ENCODE results near the gene CYLC2.

Gene CYLC2

GRCh38 chr9:102995033-102995432 lies at the start of gene CYLC2:
CYLC2 (plus strand) TSS chr9:102995333; CDS start chr9:102995381, 48 bp downstream.
- H3K9me3 ChIP-seq = no peaks in the 10 kb centered on the region
- in situ Hi-C loops (cut with MboI; ENCODE audit: low sequenced_read_pairs) = no loop called here
- H3K27me3 ChIP-seq (ENCODE audit: low read depth) = no peaks in the 10 kb centered on the region
- H3K4me3 ChIP-seq = no peak within 1 kb of the TSS
- no peaks in the 10 kb centered on the region for H3K36me3 ChIP-seq (replicated peaks)
- H3K4me1 ChIP-seq = peaks cover 7% of the 10 kb centered on the region
- DNase-seq (ENCODE audit: low spot score in 2 of 2) = no peak

- DNase-seq (ENCODE audit: low spot score in 2 of 2) = no peak
- H3K36me3 ChIP-seq (replicated peaks) = no peaks in the 10 kb centered on the region
- no peak overlapping the region for H3K4me3 ChIP-seq
- no peaks in the 10 kb centered on the region; the same call in 1 of the 2 replicates for H3K9me3 ChIP-seq
- H3K4me1 ChIP-seq = no peaks in the 10 kb centered on the region
- in situ Hi-C loops (cut with MboI; ENCODE audit: low sequenced_read_pairs) = no loop called here
- H3K27me3 ChIP-seq (ENCODE audit: low read depth) = no peaks in the 10 kb centered on the region
These were observed 44.8 kb upstream of the CYLC2 start for GRCh38 chr9:102950346-102950745.

DNA sequence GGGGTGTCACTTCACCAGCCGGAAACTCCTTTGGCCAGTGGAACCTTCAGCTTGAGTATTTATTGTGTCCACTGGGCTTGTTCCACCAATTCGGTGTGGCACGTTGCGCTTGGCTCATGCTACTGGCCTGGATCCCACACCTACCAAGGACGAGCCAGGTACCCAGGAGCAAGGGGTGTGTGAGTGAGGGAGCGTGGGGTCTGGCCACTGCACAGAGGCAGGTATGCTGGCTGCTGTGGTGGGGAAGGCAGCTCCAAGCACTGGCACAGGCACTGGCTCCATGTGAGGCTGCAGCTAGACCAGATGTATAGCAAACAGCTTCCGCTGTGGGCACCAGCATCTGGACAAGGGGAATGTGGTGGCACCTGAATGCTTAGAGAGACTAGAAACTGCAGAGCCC lies 28.1 kb upstream of the CYLC2 start:
- no peaks in the 10 kb centered on the region for H3K36me3 ChIP-seq (replicated peaks)
- no peaks in the 10 kb centered on the region for H3K27me3 ChIP-seq (ENCODE audit: low read depth)
- no peak for DNase-seq (ENCODE audit: low spot score in 2 of 2)
- no peak overlapping the region for H3K4me3 ChIP-seq
- in situ Hi-C loops (cut with MboI; ENCODE audit: low sequenced_read_pairs) = no loop called here
- no peaks in the 10 kb centered on the region for H3K4me1 ChIP-seq
- H3K9me3 ChIP-seq = no peaks in the 10 kb centered on the region; the same call in 1 of the 2 replicates

DNA sequence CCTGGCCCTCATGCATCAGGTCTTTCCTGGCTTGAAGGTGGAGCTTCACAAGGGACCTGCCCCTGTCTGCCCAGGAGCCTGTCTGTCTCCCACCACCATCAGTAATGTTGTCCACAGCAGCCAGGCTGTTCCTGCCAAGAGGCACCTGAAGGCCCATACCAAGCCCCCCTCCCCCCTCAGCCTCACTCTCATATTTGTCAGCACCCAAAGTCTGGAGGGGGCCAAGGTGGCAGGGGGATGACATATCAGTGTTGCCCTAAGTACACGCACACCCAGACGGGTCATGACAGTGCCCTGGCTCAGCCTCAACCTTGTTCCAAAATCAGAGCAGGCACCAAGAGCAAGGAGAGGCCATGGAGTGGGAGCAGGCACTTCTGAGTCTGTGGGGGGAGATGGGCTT lies 27.2 kb upstream of the CYLC2 start:
- in situ Hi-C loops (cut with MboI; ENCODE audit: low sequenced_read_pairs) = no loop called here
- Histone ChIP-seq H3K36me3 (replicated peaks) (no peaks in the 10 kb centered on the region), H3K4me3 (no peak overlapping the region), H3K27me3 (ENCODE audit: low read depth) (no peaks in the 10 kb centered on the region), H3K9me3 (no peaks in the 10 kb centered on the region; the same call in 1 of the 2 replicates), H3K4me1 (no peaks in the 10 kb centered on the region)
- DNase-seq (ENCODE audit: low spot score in 2 of 2) = no peak

- H3K27me3 ChIP-seq (ENCODE audit: low read depth) = no peaks in the 10 kb centered on the region
- no peak overlapping the region for H3K4me3 ChIP-seq
- no peaks in the 10 kb centered on the region for H3K4me1 ChIP-seq
- no peaks in the 10 kb centered on the region for H3K36me3 ChIP-seq (replicated peaks)
- in situ Hi-C loops (cut with MboI; ENCODE audit: low sequenced_read_pairs) = no loop called here
- no peaks in the 10 kb centered on the region; the same call in 1 of the 2 replicates for H3K9me3 ChIP-seq
- no peak for DNase-seq (ENCODE audit: low spot score in 2 of 2)
These were observed 22.4 kb upstream of the CYLC2 start for GRCh38 chr9:102972780-102973179.

DNA sequence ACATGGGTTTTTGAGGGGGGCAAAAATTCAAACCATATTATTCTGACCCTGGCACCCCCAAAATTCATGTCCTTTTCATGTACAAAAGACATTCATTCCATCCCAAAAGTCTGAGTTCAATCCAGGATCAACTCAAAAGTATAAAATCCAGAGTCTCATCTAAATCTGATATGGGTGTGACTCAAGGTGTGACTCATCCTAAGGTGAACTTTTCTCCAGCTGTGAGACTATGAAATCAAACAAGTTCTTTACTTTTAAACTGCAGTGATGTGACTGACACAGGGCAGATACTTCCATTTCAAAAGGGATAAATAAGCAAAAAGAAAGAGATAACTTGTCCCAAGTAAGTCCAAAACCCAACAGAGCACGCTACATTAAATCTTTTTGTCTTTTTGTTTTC lies 20.6 kb upstream of the CYLC2 start:
- in situ Hi-C loops (cut with MboI; ENCODE audit: low sequenced_read_pairs) = no loop called here
- H3K4me3 ChIP-seq = no peak overlapping the region
- H3K9me3 ChIP-seq = no peaks in the 10 kb centered on the region; the same call in 1 of the 2 replicates
- DNase-seq (ENCODE audit: low spot score in 2 of 2) = no peak
- no peaks in the 10 kb centered on the region for H3K36me3 ChIP-seq (replicated peaks)
- no peaks in the 10 kb centered on the region for H3K27me3 ChIP-seq (ENCODE audit: low read depth)
- H3K4me1 ChIP-seq = no peaks in the 10 kb centered on the region

GRCh38 chr9:102975251-102975650 lies 19.9 kb upstream of the CYLC2 start:
- Histone ChIP-seq H3K36me3 (replicated peaks) (no peaks in the 10 kb centered on the region), H3K4me3 (no peak overlapping the region), H3K27me3 (ENCODE audit: low read depth) (no peaks in the 10 kb centered on the region), H3K4me1 (no peaks in the 10 kb centered on the region), H3K9me3 (no peaks in the 10 kb centered on the region)
- in situ Hi-C loops (cut with MboI; ENCODE audit: low sequenced_read_pairs) = no loop called here
- DNase-seq (ENCODE audit: low spot score in 2 of 2) = no peak

GRCh38 chr9:102985162-102985895 lies 9.8 kb upstream of the CYLC2 start:
- H3K27me3 ChIP-seq (ENCODE audit: low read depth) = no peaks in the 10 kb centered on the region
- in situ Hi-C loops (cut with MboI; ENCODE audit: low sequenced_read_pairs) = no loop called here
- DNase-seq (ENCODE audit: low spot score in 2 of 2) = peak; percentile 54 to 56
- H3K9me3 ChIP-seq = no peaks in the 10 kb centered on the region
- H3K36me3 ChIP-seq (replicated peaks) = no peaks in the 10 kb centered on the region
- no peak overlapping the region for H3K4me3 ChIP-seq
- H3K4me1 ChIP-seq = no peaks in the 10 kb centered on the region; the same call in 1 of the 2 replicates

DNA sequence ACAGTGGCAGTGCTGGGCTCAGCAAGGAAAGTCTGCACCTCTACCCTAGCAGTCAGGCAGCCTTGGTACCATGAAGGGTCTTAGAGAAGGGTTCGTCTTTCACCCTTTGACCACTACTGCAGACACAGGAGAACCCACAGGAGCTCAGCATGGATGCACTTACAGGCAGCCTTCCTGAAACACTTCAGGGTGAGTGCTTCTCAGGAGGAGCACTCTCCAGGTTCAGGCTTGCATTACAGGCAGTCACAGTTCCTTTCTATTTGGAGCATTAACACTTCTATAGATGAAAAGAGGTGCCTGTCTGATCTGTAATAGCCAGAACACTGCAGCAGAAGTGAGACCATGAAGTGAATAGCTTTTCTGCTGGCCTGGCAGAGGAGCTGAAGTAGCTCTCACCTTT lies 8.7 kb upstream of the CYLC2 start:
- H3K27me3 ChIP-seq (ENCODE audit: low read depth) = no peaks in the 10 kb centered on the region
- H3K4me1 ChIP-seq = peaks cover 7% of the 10 kb centered on the region
- no peaks in the 10 kb centered on the region for H3K36me3 ChIP-seq (replicated peaks)
- no peak overlapping the region for H3K4me3 ChIP-seq
- no peaks in the 10 kb centered on the region for H3K9me3 ChIP-seq
- in situ Hi-C loops (cut with MboI; ENCODE audit: low sequenced_read_pairs) = no loop called here
- no peak for DNase-seq (ENCODE audit: low spot score in 2 of 2)

DNA sequence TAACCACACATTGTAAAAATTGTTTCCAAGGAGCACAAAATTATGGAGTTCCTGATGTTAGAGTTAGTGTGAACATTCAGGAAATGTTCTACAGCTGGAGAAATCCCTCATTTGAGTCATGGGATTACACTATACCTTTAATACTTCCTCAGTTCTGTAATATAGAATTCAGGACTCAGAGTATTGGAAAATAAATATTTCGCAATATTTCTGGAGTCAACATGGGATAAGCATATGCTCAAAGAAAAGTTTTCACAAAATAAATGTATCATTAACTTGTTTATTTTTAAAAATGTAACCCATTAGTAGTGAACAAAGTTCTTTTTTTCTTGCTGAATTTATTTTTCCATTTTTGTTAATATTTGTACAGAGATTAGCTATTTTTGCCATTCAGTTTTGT lies 8.6 kb downstream of the CYLC2 start:
- no peaks in the 10 kb centered on the region for H3K36me3 ChIP-seq (replicated peaks)

DNA sequence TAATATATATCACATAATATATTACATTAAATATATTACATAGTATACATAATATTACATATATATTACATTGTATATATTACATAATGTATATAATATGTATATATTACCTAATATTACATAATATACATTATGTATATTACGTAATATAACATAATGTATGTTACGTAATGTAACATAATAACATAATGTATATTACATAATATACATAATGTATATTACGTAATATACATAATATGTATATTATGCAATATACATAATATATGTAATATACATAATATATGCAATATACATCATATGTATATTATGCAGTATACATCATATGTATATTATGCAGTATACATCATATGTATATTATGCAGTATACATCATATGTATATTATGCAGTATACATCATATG lies 19.1 kb downstream of the CYLC2 start:
- no peaks in the 10 kb centered on the region for H3K9me3 ChIP-seq
- H3K4me3 ChIP-seq = no peak overlapping the region
- no peaks in the 10 kb centered on the region for H3K36me3 ChIP-seq (replicated peaks)
- H3K4me1 ChIP-seq = no peaks in the 10 kb centered on the region
- in situ Hi-C loops (cut with MboI; ENCODE audit: low sequenced_read_pairs) = no loop called here
- no peak for DNase-seq (ENCODE audit: low spot score in 2 of 2)
- no peaks in the 10 kb centered on the region for H3K27me3 ChIP-seq (ENCODE audit: low read depth)

More for the DNA sequence above, 8.6 kb downstream of the CYLC2 start:
- DNase-seq (ENCODE audit: low spot score in 2 of 2) = no peak
- H3K9me3 ChIP-seq = no peaks in the 10 kb centered on the region
- H3K4me3 ChIP-seq = no peak overlapping the region
- in situ Hi-C loops (cut with MboI; ENCODE audit: low sequenced_read_pairs) = no loop called here
- H3K27me3 ChIP-seq (ENCODE audit: low read depth) = no peaks in the 10 kb centered on the region
- no peaks in the 10 kb centered on the region for H3K4me1 ChIP-seq

DNA sequence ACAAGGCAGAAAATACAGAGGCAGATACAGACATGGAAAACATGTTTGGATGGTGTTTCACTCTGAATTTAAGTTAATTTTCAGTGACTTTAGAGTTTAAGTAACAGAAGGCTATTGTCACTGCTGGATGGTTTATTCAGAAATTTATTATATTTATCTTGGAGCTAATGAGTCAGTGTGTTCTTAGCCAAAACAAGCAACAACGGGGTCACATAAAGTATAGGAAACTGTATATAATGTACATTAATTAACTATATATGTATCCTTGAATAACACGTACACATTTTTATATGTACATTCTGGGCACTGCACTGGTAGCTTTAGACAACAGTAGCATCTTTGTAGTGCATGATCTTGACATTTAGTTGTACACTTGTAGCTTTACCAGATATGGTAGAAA lies 30.7 kb downstream of the CYLC2 start:
- in situ Hi-C loops (cut with MboI; ENCODE audit: low sequenced_read_pairs) = no loop called here
- no peak overlapping the region for H3K4me3 ChIP-seq

GRCh38 chr9:103037508-103038477 lies 42.7 kb downstream of the CYLC2 start:
- Histone ChIP-seq H3K27me3 (ENCODE audit: low read depth) (no peaks in the 10 kb centered on the region), H3K9me3 (no peaks in the 10 kb centered on the region), H3K36me3 (replicated peaks) (no peaks in the 10 kb centered on the region), H3K4me1 (no peaks in the 10 kb centered on the region), H3K4me3 (no peak overlapping the region)
- DNase-seq (ENCODE audit: low spot score in 2 of 2) = no peak
- in situ Hi-C loops (cut with MboI; ENCODE audit: low sequenced_read_pairs) = no loop called here

More for the DNA sequence above, 30.7 kb downstream of the CYLC2 start:
- no peaks in the 10 kb centered on the region for H3K36me3 ChIP-seq (replicated peaks)
- 0 out of 2 replicates have a peak, but pooled peaks cover 3% of the 10 kb centered on the region for H3K27me3 ChIP-seq (ENCODE audit: low read depth)
- H3K9me3 ChIP-seq = no peaks in the 10 kb centered on the region
- no peaks in the 10 kb centered on the region for H3K4me1 ChIP-seq
- no peak for DNase-seq (ENCODE audit: low spot score in 2 of 2)

DNA sequence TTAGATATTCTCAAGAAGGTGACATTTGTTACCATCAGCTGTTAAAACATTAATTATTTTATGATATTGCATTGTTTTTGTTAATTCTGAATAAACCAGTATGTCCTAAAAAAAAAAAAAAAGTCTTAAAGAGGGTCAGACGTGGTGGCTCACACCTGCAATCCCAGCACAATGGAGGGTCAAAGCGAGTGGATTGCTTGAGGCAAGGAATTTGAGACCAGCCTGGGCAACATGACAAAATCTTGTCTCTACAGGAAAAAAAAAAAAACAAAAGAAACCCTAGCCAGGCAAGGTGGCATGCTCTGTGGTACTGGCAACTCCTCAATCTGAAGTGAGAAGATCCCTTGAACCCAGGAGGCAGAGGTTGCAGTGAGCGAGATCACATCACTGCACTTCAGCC lies 46.8 kb downstream of the CYLC2 start:
- in situ Hi-C loops (cut with MboI; ENCODE audit: low sequenced_read_pairs) = no loop called here
- no peak overlapping the region for H3K4me3 ChIP-seq
- no peaks in the 10 kb centered on the region for H3K4me1 ChIP-seq
- no peaks in the 10 kb centered on the region for H3K27me3 ChIP-seq (ENCODE audit: low read depth)
- no peak for DNase-seq (ENCODE audit: low spot score in 2 of 2)
- H3K9me3 ChIP-seq = no peaks in the 10 kb centered on the region
- H3K36me3 ChIP-seq (replicated peaks) = no peaks in the 10 kb centered on the region
